Renal cortical epithelial cell (primary cell): Measurements from ENCODE around the gene TRAF1. TPM values are rescaled to one million over a fixed set of nuclear protein-coding genes. Genes with fewer than 3 reads are reported as not detected.

Experiments used
- total RNA-seq: library from RNA; depleted of rRNA; stranded (reverse); fragments of >200 nt; gene quantifications from 2 replicates; pipeline ENCODE4 v1.2.3, GENCODE V29; 2014

TRAF1 gene
- total RNA-seq, 1 donor from 2014 or later: 3.4 TPM

Other genes starting within 250 kb of the TRAF1 start
- gene MEGF9, start 212.3 kb downstream of the TRAF1 start, total RNA-seq: 16.5 and 28.0 TPM in 2 replicates
- gene FBXW2, start 133.4 kb downstream of the TRAF1 start, total RNA-seq: 24.3 and 43.9 TPM in 2 replicates
- gene PSMD5, start 83.9 kb downstream of the TRAF1 start, total RNA-seq: 25.5 and 38.4 TPM in 2 replicates
- 8.0 and 21.4 TPM in 2 replicates for gene PHF19, start 49.6 kb downstream of the TRAF1 start, total RNA-seq
- gene C5, start 123.5 kb upstream of the TRAF1 start, total RNA-seq: 0.87 and 2.6 TPM in 2 replicates
- gene CNTRL, start 148.2 kb upstream of the TRAF1 start, total RNA-seq: 6.2 and 6.4 TPM in 2 replicates